K562 (cell line): ENCODE data around the gene TGFBR2. TPM values are rescaled to one million over a fixed set of nuclear protein-coding genes. Genes with fewer than 3 reads are reported as not detected.

Source experiments
- ATAC-seq: fragments of 200-7000 bp; cut with Tn5 transposase; 3 replicates; pipeline ENCODE4 v1.9.1; 2020; ENCODE audit warnings: moderate library complexity
- BruUV-seq: library from RNA; stranded (reverse); fragments of 400-500 nt; replicated peaks from 2 replicates; lab custom pipeline; 2021; lab: Mats Ljungman, UMichigan
- CTCF ChIA-PET: fragments of 300-600 bp; formaldehyde crosslinking; extraction: SDS; loops from one replicate; lab custom pipeline; 2021; ENCODE audit warnings: low intra/inter-chr PET ratio; lab: Yijun Ruan, JAX
- POLR2A ChIA-PET: fragments of 300-600, 350-650 bp; sonication (Branson Sonifier 250); formaldehyde crosslinking; extraction: SDS; loops from one replicate; lab custom pipeline; 2021; ENCODE audit warnings: antibody characterized with exemption, inconsistent platforms; lab: Yijun Ruan, JAX
- DNase-seq, 4 experiments: peaks; one replicate each; pipeline versions ENCODE4 v3.0.0 to v3.0.0-alpha.2; 2011 to 2018; ENCODE audit warnings: low spot score in 3 of 4, mixed read lengths in 3 of 4; ENCODE audit errors: extremely low read depth in 1 of 4
- FAIRE-seq: peaks from 2 replicates; lab custom pipeline; 2011; peaks lifted over from hg19 to GRCh38; lab: Jason Lieb, UNC
- H2AFZ ChIP-seq: 2 replicates; pipeline ENCODE4 v1.6.0; 2011; ENCODE audit warnings: low read depth, low read length, control low read depth, inconsistent platforms
- H3K27ac ChIP-seq: fragments of 200-600 bp; 3 replicates; pipeline ENCODE4 v1.8.0; 2011; ENCODE audit warnings: low read depth, mild to moderate bottlenecking, control low read depth, inconsistent platforms, low read length, moderate library complexity, mixed read lengths; ENCODE audit errors: extremely low read depth
- H3K27me3 ChIP-seq, 2 experiments: fragments of 300-600 bp in 1 of 2; 2 replicates in 1 of 2; 3 replicates in 1 of 2; pipeline versions ENCODE4 v1.6.0 to v1.8.0; 2011; ENCODE audit warnings: inconsistent platforms in 2 of 2, low read length in 2 of 2, mild to moderate bottlenecking in 1 of 2, mixed read lengths in 1 of 2, moderate library complexity in 1 of 2; ENCODE audit not compliant: control insufficient read depth in 2 of 2, insufficient read depth in 2 of 2
- H3K36me3 ChIP-seq: fragments of 300-600 bp; 3 replicates; pipeline ENCODE4 v1.8.0; 2011; ENCODE audit warnings: mild to moderate bottlenecking, low read length, inconsistent platforms; ENCODE audit not compliant: control insufficient read depth, insufficient read depth
- H3K4me1 ChIP-seq, 2 experiments: fragments of 200-600 bp in 1 of 2; replicated peaks in 1 of 2; 2 replicates in 1 of 2; 3 replicates in 1 of 2; pipeline versions ENCODE4 v1.5.1 to v1.8.0; 2011; ENCODE audit warnings: inconsistent platforms in 2 of 2, low read length in 2 of 2, mild to moderate bottlenecking in 1 of 2, mixed read lengths in 1 of 2, moderate library complexity in 1 of 2; ENCODE audit not compliant: control insufficient read depth in 2 of 2, insufficient read depth in 2 of 2
- H3K4me2 ChIP-seq: 2 replicates; pipeline ENCODE4 v1.6.1; 2011; ENCODE audit warnings: low read length, control low read depth, inconsistent platforms, mixed read lengths; ENCODE audit not compliant: insufficient read depth
- H3K4me3 ChIP-seq: fragments of 200-600 bp; sonication (generic), shearing (Covaris generic); 2 replicates; pipeline ENCODE4 v1.5.1; 2016; ENCODE audit warnings: control low read depth, inconsistent platforms
- H3K79me2 ChIP-seq: fragments of 200-600 bp; 3 replicates; pipeline ENCODE4 v1.8.0; 2011; ENCODE audit warnings: low read length, inconsistent platforms; ENCODE audit not compliant: control insufficient read depth, insufficient read depth
- H3K9ac ChIP-seq, 2 experiments: 2 replicates each; pipeline versions ENCODE4 v1.6.0 to v1.6.1; 2011; ENCODE audit warnings: low read depth in 2 of 2, low read length in 2 of 2, control low read depth in 1 of 2, inconsistent platforms in 1 of 2, mild to moderate bottlenecking in 1 of 2, mixed read lengths in 1 of 2; ENCODE audit not compliant: insufficient read depth in 1 of 2
- H3K9me1 ChIP-seq: one replicate; pipeline ENCODE4 v1.6.0; 2011; ENCODE audit warnings: inconsistent platforms, mild to moderate bottlenecking, low read length, moderate library complexity; ENCODE audit not compliant: control insufficient read depth, insufficient read depth
- H3K9me3 ChIP-seq: replicated peaks from 2 replicates; pipeline ENCODE4 v1.5.1; 2011; ENCODE audit warnings: low read depth, low read length, inconsistent platforms; ENCODE audit not compliant: control insufficient read depth, insufficient read depth
- H4K20me1 ChIP-seq: replicated peaks from 2 replicates; pipeline ENCODE4 v1.6.1; 2011; ENCODE audit warnings: low read length, inconsistent platforms, mixed read lengths; ENCODE audit not compliant: control insufficient read depth, insufficient read depth
- BCL6 ChIP-seq: fragments of 250-450 bp; sonication (Bioruptor Pico); IDR thresholded peaks from 2 replicates; pipeline ENCODE4 v1.4.0; 2020
- CEBPB ChIP-seq: fragments of 450-650 bp; IDR thresholded peaks from 2 replicates; pipeline ENCODE4 v1.6.1; 2016; ENCODE audit warnings: missing genetic modification characterization, missing compliant biosample characterization
- E2F4 ChIP-seq: sonication (generic); formaldehyde crosslinking; IDR thresholded peaks from 2 replicates; pipeline ENCODE4 v1.8.0; 2022; ENCODE audit warnings: mild to moderate bottlenecking, low read depth, missing genetic modification reagents
- EGR1 ChIP-seq: fragments of 450-650 bp; conservative IDR thresholded peaks from 2 replicates; pipeline ENCODE4 v1.6.1; 2017; ENCODE audit warnings: mild to moderate bottlenecking
- MGA ChIP-seq: fragments of 450-650 bp; IDR thresholded peaks from 2 replicates; pipeline ENCODE4 v1.6.1; 2016; ENCODE audit warnings: mild to moderate bottlenecking, moderate library complexity
- ZNF263 ChIP-seq: sonication (generic); formaldehyde crosslinking; IDR thresholded peaks from 2 replicates; pipeline ENCODE4 v1.8.0; 2022; ENCODE audit warnings: mild to moderate bottlenecking, missing genetic modification reagents, borderline replicate concordance
- ZNF384 ChIP-seq: IDR thresholded peaks from 2 replicates; pipeline ENCODE4 v1.6.1; 2012; ENCODE audit warnings: low read depth, low read length, improper control_type of control experiment
- ZNF699 ChIP-seq: fragments of 250-450 bp; sonication (Bioruptor Pico); IDR thresholded peaks from 2 replicates; pipeline ENCODE4 v1.8.0; 2021; ENCODE audit warnings: mild to moderate bottlenecking, moderate library complexity; ENCODE audit not compliant: insufficient replicate concordance
- ZNF717 ChIP-seq: fragments of 250-450 bp; sonication (Bioruptor Pico); IDR thresholded peaks from 2 replicates; pipeline ENCODE4 v1.5.0; 2021
- in situ Hi-C: fragments of 300-500 bp; cut with MboI; formaldehyde crosslinking; loops from 4 replicates; pipeline ENCODE4 v1.15.0; 2018; ENCODE audit warnings: inconsistent platforms, mixed read lengths
- intact Hi-C: fragments of 100-400 bp; cut with micrococcal nuclease; formaldehyde crosslinking; loops from 2 replicates; pipeline ENCODE4 v1.14.2; 2022
- polyA plus RNA-seq, 8 experiments: library from polyadenylated mRNA; depleted of rRNA in 4 of 8; stranded (reverse) in 5 of 8; unstranded in 3 of 8; fragments of >200 nt; fragmentation: Nextera tagmentation in 2 of 8; fragmentation: Illumina TruSeq in 1 of 8; extraction: Ambion mirVana in 2 of 8; extraction: Trizol in 1 of 8; gene quantifications; 2 replicates each; pipeline versions ENCODE4 v1.2.1 to v1.2.3, GENCODE V29; 2011 to 2014; ENCODE audit warnings: inconsistent platforms in 1 of 8, missing spikeins in 1 of 8
- total RNA-seq, 7 experiments: library from RNA; depleted of rRNA in 6 of 7; stranded (reverse); fragments of >200 nt in 6 of 7; fragmentation: Illumina TruSeq in 2 of 7; extraction: Trizol in 2 of 7; gene quantifications; 2 replicates each; pipeline versions ENCODE4 v1.2.1 to v1.2.3, GENCODE V29; 2011 to 2021; ENCODE audit warnings: low replicate concordance in 1 of 7

The TGFBR2 gene
- total and polyA plus RNA-seq, 9 of the 15 experiments (the other 6 are each of a cell fraction or from before 2014, with no cell fraction given), result 0.11 to 0.84 (median 0.24) TPM

GRCh38 chr3:30729936-30730335 is 123.5 kb downstream of the TGFBR2 start:
- ChIA-PET CTCF (no interaction called here), POLR2A (no interaction called here)
- in situ Hi-C loops, result no loop called here
- Histone ChIP-seq H3K9ac (no peak overlapping the region), H3K27ac (no peak overlapping the region), H3K4me2 (no peak overlapping the region), H2AFZ (no peak overlapping the region), H3K9me1 (no peaks in the 10 kb centered on the region), H4K20me1 (no peaks in the 10 kb centered on the region), H3K36me3 (no peaks in the 10 kb centered on the region), H3K79me2 (no peaks in the 10 kb centered on the region), H3K4me1 (no peaks in the 10 kb centered on the region), H3K27me3 (no peaks in the 10 kb centered on the region), H3K9me3 (no peaks in the 10 kb centered on the region), H3K4me3 (no peak overlapping the region)
- DNase-seq (no peak), ATAC-seq (no peak), FAIRE-seq (no peak)
- BruUV-seq, result no TSS peak
- intact Hi-C loops, result no loop called here
- TF ChIP-seq ZNF263 (no peak), E2F4 (CRISPR knock-in tag) (no peak), ZNF717 (CRISPR knock-in tag) (no peak), ZNF699 (no peak), BCL6 (CRISPR knock-in tag) (no peak), EGR1 (no peak), ZNF384 (no peak), MGA (no peak), CEBPB (tag) (no peak)
